ENCODE measurements around the gene NANOS2.

DNA sequence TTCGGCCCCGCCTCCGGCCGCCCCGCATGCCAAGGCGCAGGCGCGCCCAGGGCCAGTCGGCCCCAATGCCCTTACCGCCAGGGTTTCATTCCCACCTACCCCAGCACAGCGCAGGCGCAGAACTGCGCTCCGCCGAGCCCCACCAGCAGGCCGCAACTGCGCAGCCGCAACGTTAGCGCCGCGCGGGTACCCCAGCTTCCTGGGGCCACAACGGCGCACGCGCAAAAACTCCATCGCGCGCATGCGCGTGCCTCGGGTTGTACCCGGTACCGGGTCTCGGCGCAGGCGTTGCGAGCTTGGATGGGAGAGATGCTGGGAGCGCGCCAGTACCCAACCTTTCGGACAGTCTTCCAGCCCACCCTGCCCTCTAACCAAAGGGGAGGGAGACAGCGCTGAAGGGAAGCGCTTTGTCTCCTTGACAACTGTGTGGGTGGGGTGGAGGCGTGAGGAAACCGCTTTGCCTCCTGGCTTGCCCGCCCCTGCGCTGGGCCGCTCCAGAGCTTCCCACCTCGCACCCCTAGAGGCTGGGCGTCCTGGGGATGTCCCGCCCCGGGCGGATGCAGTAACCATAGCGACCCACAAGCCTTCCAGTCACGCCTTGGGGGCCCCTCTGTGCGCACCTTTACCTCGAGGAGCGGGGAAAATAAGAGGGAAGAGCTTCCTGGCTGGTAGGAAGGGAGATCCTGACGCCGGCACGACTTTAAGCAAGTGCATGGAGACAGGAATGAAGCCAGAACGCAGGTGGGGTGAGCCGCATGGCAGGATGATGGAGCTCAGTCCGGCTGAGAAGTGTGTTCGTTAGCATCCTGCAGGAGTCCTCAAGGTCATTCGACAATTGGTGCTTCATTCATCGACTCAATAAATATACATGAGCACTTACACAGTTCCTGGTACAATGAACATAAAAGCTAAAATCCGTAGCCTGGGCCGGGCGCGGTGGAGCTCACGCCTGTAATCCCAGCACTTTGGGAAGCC is 11.6 kb downstream of the NANOS2 start:
- TF ChIP-seq NFIC (IDR thresholded peaks at IDR 0.05) (no peak), RBM22 (IDR thresholded peaks at IDR 0.05; ENCODE audit: low read depth, low read length, poor library complexity, severe bottlenecking) (no peak), E2F1 (CRISPR knock-in tag; IDR thresholded peaks at IDR 0.05) (peak; percentile 67; the same call in 1 of the 2 replicates), MLX (CRISPR knock-in tag; conservative IDR thresholded peaks at IDR 0.05) (no peak)
- TF ChIP-seq, protein P1, sequence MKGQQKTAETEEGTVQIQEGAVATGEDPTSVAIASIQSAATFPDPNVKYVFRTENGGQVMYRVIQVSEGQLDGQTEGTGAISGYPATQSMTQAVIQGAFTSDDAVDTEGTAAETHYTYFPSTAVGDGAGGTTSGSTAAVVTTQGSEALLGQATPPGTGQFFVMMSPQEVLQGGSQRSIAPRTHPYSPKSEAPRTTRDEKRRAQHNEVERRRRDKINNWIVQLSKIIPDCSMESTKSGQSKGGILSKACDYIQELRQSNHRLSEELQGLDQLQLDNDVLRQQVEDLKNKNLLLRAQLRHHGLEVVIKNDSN (CRISPR knock-in tag; IDR thresholded peaks at IDR 0.05): peak; percentile 10; the same call in 1 of the 2 replicates
- TF ChIP-seq, protein P2, sequence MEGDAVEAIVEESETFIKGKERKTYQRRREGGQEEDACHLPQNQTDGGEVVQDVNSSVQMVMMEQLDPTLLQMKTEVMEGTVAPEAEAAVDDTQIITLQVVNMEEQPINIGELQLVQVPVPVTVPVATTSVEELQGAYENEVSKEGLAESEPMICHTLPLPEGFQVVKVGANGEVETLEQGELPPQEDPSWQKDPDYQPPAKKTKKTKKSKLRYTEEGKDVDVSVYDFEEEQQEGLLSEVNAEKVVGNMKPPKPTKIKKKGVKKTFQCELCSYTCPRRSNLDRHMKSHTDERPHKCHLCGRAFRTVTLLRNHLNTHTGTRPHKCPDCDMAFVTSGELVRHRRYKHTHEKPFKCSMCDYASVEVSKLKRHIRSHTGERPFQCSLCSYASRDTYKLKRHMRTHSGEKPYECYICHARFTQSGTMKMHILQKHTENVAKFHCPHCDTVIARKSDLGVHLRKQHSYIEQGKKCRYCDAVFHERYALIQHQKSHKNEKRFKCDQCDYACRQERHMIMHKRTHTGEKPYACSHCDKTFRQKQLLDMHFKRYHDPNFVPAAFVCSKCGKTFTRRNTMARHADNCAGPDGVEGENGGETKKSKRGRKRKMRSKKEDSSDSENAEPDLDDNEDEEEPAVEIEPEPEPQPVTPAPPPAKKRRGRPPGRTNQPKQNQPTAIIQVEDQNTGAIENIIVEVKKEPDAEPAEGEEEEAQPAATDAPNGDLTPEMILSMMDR (IDR thresholded peaks at IDR 0.05 in 2 of 3, conservative IDR thresholded peaks at IDR 0.05 in 1 of 3; ENCODE audit: insufficient read depth in 2 of 3, low read depth in 1 of 3, low read length in 3 of 3): no peak

Measured in K562 (cell line).